Dendritic cell treated with granulocyte-macrophage colony-stimulating factor and Interleukin-4, amounts not matched to agents 40 ng/mL and 50 ng/mL, for 4 days (primary cell): ENCODE measurements around the gene KIAA1958.

Experiments
- H3K27ac Mint-ChIP-seq: one replicate; pipeline ENCODE4 v1.8.0; 2022; ENCODE audit warnings: mild to moderate bottlenecking, mixed read lengths
- H3K27me3 Mint-ChIP-seq: one replicate; pipeline ENCODE4 v1.8.0; 2022; ENCODE audit warnings: mild to moderate bottlenecking, mixed read lengths
- H3K36me3 Mint-ChIP-seq: one replicate; pipeline ENCODE4 v1.8.0; 2022; ENCODE audit warnings: low read depth, mixed read lengths
- H3K4me1 Mint-ChIP-seq: one replicate; pipeline ENCODE4 v1.8.0; 2022; ENCODE audit warnings: low read depth, mixed read lengths
- H3K4me3 Mint-ChIP-seq: one replicate; pipeline ENCODE4 v1.8.0; 2022; ENCODE audit warnings: mild to moderate bottlenecking, moderate library complexity, mixed read lengths
- H3K9me3 Mint-ChIP-seq: one replicate; pipeline ENCODE4 v1.8.0; 2022; ENCODE audit warnings: mixed read lengths
- intact Hi-C: fragments of 100-400 bp; cut with micrococcal nuclease; formaldehyde crosslinking; loops from one replicate; pipeline ENCODE4 v1.15.0; 2022

Gene KIAA1958

GRCh38 chr9:112599732-112600131, 113.1 kb downstream of the KIAA1958 start:
- Mint-ChIP-seq H3K27me3 (no peaks in the 10 kb centered on the region), H3K27ac (no peak overlapping the region), H3K4me1 (no peaks in the 10 kb centered on the region), H3K36me3 (no peaks in the 10 kb centered on the region), H3K9me3 (no peaks in the 10 kb centered on the region), H3K4me3 (no peak overlapping the region)
- intact Hi-C loops = no loop called here

- intact Hi-C loops = no loop called here
- H3K9me3 Mint-ChIP-seq = no peaks in the 10 kb centered on the region
Measured at GRCh38 chr9:112601636-112602035, 115.0 kb downstream of the KIAA1958 start.

GRCh38 chr9:112604790-112605189, 118.2 kb downstream of the KIAA1958 start:
- intact Hi-C loops = no loop called here
- H3K4me3 Mint-ChIP-seq = no peak overlapping the region

More at GRCh38 chr9:112601636-112602035, 115.0 kb downstream of the KIAA1958 start:
- H3K4me1 Mint-ChIP-seq = no peaks in the 10 kb centered on the region
- no peaks in the 10 kb centered on the region for H3K36me3 Mint-ChIP-seq
- H3K27me3 Mint-ChIP-seq = no peaks in the 10 kb centered on the region
- no peak overlapping the region for H3K27ac Mint-ChIP-seq
- H3K4me3 Mint-ChIP-seq = no peak overlapping the region

GRCh38 chr9:112605518-112605917, 118.9 kb downstream of the KIAA1958 start:
- Mint-ChIP-seq H3K4me1 (peaks cover 7% of the 10 kb centered on the region), H3K36me3 (no peaks in the 10 kb centered on the region), H3K27me3 (no peaks in the 10 kb centered on the region), H3K9me3 (no peaks in the 10 kb centered on the region), H3K27ac (no peak overlapping the region), H3K4me3 (no peak overlapping the region)
- intact Hi-C loops = no loop called here

More at GRCh38 chr9:112604790-112605189, 118.2 kb downstream of the KIAA1958 start:
- Mint-ChIP-seq H3K9me3 (no peaks in the 10 kb centered on the region), H3K27me3 (no peaks in the 10 kb centered on the region), H3K4me1 (peaks cover 7% of the 10 kb centered on the region), H3K27ac (no peak overlapping the region), H3K36me3 (no peaks in the 10 kb centered on the region)

GRCh38 chr9:112605963-112606699, 119.5 kb downstream of the KIAA1958 start:
- H3K4me3 Mint-ChIP-seq = no peak overlapping the region
- no peaks in the 10 kb centered on the region for H3K36me3 Mint-ChIP-seq
- H3K27me3 Mint-ChIP-seq = no peaks in the 10 kb centered on the region
- intact Hi-C loops = no loop called here
- H3K4me1 Mint-ChIP-seq = peaks cover 7% of the 10 kb centered on the region
- H3K9me3 Mint-ChIP-seq = no peaks in the 10 kb centered on the region
- H3K27ac Mint-ChIP-seq = no peak overlapping the region

GRCh38 chr9:112608851-112609250, 122.2 kb downstream of the KIAA1958 start:
- intact Hi-C loops = no loop called here
- H3K27me3 Mint-ChIP-seq = no peaks in the 10 kb centered on the region
- H3K27ac Mint-ChIP-seq = no peak overlapping the region
- H3K4me3 Mint-ChIP-seq = no peak overlapping the region
- H3K4me1 Mint-ChIP-seq = peaks cover 7% of the 10 kb centered on the region
- no peaks in the 10 kb centered on the region for H3K36me3 Mint-ChIP-seq
- no peaks in the 10 kb centered on the region for H3K9me3 Mint-ChIP-seq

- intact Hi-C loops = no loop called here
- peaks cover 9% of the 10 kb centered on the region for H3K36me3 Mint-ChIP-seq
- no peaks in the 10 kb centered on the region for H3K4me1 Mint-ChIP-seq
- H3K27me3 Mint-ChIP-seq = no peaks in the 10 kb centered on the region
- no peak overlapping the region for H3K27ac Mint-ChIP-seq
- no peak overlapping the region for H3K4me3 Mint-ChIP-seq
- H3K9me3 Mint-ChIP-seq = no peaks in the 10 kb centered on the region
Measured at GRCh38 chr9:112615584-112616266, 129.1 kb downstream of the KIAA1958 start.

- no peaks in the 10 kb centered on the region for H3K4me1 Mint-ChIP-seq
- no peaks in the 10 kb centered on the region for H3K27me3 Mint-ChIP-seq
- peaks cover 9% of the 10 kb centered on the region for H3K36me3 Mint-ChIP-seq
- no peak overlapping the region for H3K4me3 Mint-ChIP-seq
- no peaks in the 10 kb centered on the region for H3K9me3 Mint-ChIP-seq
- no peak overlapping the region for H3K27ac Mint-ChIP-seq
- intact Hi-C loops = no loop called here
Measured at GRCh38 chr9:112617371-112617770, 130.7 kb downstream of the KIAA1958 start.

GRCh38 chr9:112618385-112619009, 131.9 kb downstream of the KIAA1958 start:
- intact Hi-C loops = no loop called here
- Mint-ChIP-seq H3K36me3 (peaks cover 9% of the 10 kb centered on the region), H3K27ac (no peak overlapping the region)

GRCh38 chr9:112620388-112620787, 133.8 kb downstream of the KIAA1958 start:
- peak overlapping the region; percentile 88 for H3K27ac Mint-ChIP-seq

More at GRCh38 chr9:112618385-112619009, 131.9 kb downstream of the KIAA1958 start:
- H3K4me3 Mint-ChIP-seq = no peak overlapping the region
- H3K9me3 Mint-ChIP-seq = no peaks in the 10 kb centered on the region
- no peaks in the 10 kb centered on the region for H3K4me1 Mint-ChIP-seq
- H3K27me3 Mint-ChIP-seq = no peaks in the 10 kb centered on the region

GRCh38 chr9:112621018-112621655, 134.5 kb downstream of the KIAA1958 start:
- H3K4me3 Mint-ChIP-seq = peak overlapping the region; percentile 46
- H3K27ac Mint-ChIP-seq = peak overlapping the region; percentile 88
- H3K36me3 Mint-ChIP-seq = peaks cover 9% of the 10 kb centered on the region
- no peaks in the 10 kb centered on the region for H3K4me1 Mint-ChIP-seq
- intact Hi-C loops = no loop called here
- H3K9me3 Mint-ChIP-seq = no peaks in the 10 kb centered on the region
- H3K27me3 Mint-ChIP-seq = no peaks in the 10 kb centered on the region

More at GRCh38 chr9:112620388-112620787, 133.8 kb downstream of the KIAA1958 start:
- H3K27me3 Mint-ChIP-seq = no peaks in the 10 kb centered on the region
- H3K4me3 Mint-ChIP-seq = no peak overlapping the region
- intact Hi-C loops = no loop called here
- peaks cover 9% of the 10 kb centered on the region for H3K36me3 Mint-ChIP-seq
- H3K9me3 Mint-ChIP-seq = no peaks in the 10 kb centered on the region
- H3K4me1 Mint-ChIP-seq = no peaks in the 10 kb centered on the region

GRCh38 chr9:112623198-112623597, 136.6 kb downstream of the KIAA1958 start:
- Mint-ChIP-seq H3K9me3 (no peaks in the 10 kb centered on the region), H3K4me3 (no peak overlapping the region), H3K36me3 (peaks cover 3% of the 10 kb centered on the region), H3K27me3 (no peaks in the 10 kb centered on the region), H3K4me1 (no peaks in the 10 kb centered on the region), H3K27ac (no peak overlapping the region)
- intact Hi-C loops = no loop called here

- Mint-ChIP-seq H3K36me3 (no peaks in the 10 kb centered on the region), H3K27ac (no peak overlapping the region), H3K4me3 (no peak overlapping the region), H3K9me3 (no peaks in the 10 kb centered on the region), H3K4me1 (peaks cover under 1% of the 10 kb centered on the region), H3K27me3 (no peaks in the 10 kb centered on the region)
- intact Hi-C loops = no loop called here
Measured at GRCh38 chr9:112624711-112625707, 138.4 kb downstream of the KIAA1958 start.
